ENCODE measurements around the gene GCKR.
"Not testable (repeated sequence)": the region's sequence is repeated elsewhere in the genome, so short reads cannot be mapped to it uniquely, and the experiment has no call there.

The GCKR gene

DNA sequence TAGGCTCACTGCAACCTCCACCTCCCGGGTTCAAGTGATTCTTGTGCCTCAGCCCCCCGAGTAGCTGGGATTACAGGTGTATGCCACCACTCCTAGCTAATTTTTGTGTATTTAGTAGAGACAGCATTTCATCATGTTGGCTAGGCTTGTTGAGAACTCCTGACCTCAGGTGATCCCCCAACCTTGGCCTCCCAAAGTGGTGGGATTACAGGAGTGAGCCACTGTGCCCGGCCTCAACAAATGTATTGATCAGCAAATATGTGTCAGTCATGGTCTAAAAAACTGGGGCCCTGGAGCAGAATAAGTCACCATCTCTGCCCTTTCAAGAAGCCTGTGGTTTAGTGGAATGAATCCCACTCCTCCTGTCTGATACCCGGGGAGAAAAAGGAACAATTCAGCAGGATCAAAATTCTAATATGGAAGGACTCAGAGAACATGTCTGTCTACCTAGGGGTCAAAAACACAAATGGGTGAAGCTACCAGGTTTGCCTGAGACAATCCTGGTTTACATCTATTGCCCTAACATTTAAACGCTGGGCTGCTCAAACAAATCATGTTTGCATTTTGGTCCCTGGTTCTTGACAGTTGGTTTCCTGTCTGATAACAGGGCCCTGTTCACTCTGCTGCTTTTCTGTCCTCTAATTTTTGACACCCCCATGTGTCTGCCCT is 21.6 kb downstream of the GCKR start:
- DNase-seq (ENCODE audit: low read depth in 2 of 2) = no peak

DNA sequence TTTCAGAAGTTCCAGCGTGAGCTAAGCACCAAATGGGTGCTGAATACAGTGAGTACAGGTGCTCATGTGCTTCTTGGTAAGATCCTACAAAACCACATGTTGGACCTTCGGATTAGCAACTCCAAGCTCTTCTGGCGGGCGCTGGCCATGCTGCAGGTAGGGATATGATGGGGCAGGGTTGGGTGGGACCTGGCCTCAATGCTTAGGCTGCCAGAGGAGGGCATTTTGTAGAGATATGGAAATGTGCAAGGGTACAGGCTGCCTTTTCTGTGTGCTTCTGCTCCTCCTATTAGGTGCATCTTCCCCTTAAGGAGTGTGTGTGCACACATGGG is 22.1 kb downstream of the GCKR start:
- no peak for DNase-seq (ENCODE audit: low read depth in 2 of 2)

DNA sequence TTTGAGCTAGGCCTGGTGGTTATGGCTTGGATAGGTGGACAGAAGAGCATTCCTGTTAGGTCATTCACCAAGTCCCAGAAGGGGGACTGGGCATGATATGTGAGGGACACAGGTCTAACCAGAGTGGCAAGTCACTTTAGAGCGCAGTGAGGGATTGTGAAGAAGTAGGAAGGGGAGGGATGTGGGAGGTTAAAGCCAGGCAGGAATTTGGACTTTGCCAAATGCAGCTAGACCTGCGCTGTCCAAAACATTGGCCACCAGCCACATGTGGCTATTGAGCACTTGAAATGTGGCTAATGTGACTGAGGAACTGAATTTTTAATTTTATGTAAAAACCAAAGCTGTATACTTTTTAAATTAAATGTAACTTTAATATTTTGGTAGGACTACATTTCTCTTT is 23.7 kb downstream of the GCKR start:
- DNase-seq (ENCODE audit: low read depth in 2 of 2) = no peak

DNA sequence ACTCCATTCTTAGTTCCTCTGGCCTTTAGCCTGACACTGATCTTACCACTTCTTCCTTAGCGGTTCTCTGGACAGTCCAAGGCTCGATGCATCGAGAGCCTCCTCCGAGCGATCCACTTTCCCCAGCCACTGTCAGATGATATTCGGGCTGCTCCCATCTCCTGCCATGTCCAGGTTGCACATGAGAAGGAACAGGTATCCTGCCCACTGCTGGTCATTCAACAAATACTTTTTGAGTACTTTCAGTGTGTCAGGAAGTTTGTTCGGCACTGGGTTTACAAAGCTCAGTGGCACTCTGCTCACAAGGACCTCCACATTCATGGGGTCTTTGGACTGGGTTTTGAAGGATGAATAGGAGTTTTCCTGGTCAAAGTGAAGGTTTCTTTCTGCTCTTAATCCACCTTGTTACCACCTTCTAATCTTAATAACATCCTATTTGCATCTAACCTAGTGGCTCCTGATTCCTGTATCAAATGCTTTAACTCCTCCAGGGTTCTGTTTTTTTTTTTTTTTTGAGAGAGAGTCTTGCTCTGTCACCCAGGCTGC is 25.8 kb downstream of the GCKR start:
- no peak for DNase-seq (ENCODE audit: low read depth in 2 of 2)

DNA sequence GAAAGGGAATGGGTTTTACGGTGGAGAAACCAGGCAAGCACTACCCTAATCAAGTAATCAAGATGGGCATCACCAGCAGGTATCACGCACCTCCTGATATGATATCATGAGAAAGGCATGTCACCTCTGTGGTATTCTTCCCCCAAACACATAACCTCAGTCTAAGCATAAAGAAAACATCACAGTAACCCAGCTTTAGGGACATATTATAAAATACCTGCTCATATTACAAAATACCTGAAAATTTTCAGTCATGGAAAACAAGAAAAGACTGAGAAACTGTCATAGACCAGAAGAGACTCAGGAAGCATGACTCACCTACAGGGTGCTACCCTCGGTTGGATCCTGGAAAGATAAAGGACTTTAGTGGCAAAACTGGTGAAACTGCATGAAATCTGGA is 30.5 kb downstream of the GCKR start:
- no peak for DNase-seq (ENCODE audit: low read depth in 2 of 2)

DNA sequence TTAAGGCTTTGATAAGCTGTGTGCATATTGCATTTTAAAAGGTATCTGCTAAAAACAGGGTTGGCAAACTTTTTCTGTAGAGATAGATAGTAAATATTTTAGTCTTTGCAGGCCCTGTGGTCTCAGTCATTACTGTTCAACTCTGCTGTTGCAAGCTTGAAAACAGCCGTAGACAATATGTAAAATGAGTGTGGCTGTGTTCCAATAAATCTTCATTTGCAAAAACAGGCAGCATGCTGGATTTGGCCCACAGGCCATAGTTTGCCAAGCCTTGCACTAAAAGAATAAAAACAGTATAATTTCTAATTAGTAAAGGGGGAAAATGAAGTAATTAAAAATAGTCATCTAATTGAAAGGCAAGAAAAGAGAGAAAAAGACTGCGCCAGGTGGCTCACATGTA is 35.3 kb downstream of the GCKR start:
- no peak for DNase-seq (ENCODE audit: low read depth in 2 of 2)

DNA sequence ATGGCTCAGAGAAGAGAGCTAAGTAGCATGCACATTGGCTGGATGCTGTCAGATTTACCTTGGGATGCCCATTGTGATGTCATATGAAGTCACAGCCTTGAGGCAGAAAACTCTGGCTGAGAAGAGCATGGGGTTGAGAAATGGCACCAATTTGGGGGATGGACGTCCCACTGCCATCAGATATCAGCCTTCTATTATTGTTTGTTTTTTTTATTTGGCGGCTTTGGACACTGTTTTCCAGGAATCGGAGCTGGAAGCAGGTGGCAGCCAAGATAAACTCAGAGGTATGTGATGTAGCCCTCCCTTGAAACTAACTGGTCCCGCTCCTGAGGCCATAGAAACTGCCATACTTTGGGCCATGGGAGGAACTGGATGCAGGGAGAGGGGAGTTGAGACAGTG is 40.6 kb downstream of the GCKR start:
- no peak for DNase-seq (ENCODE audit: low read depth in 2 of 2)

DNA sequence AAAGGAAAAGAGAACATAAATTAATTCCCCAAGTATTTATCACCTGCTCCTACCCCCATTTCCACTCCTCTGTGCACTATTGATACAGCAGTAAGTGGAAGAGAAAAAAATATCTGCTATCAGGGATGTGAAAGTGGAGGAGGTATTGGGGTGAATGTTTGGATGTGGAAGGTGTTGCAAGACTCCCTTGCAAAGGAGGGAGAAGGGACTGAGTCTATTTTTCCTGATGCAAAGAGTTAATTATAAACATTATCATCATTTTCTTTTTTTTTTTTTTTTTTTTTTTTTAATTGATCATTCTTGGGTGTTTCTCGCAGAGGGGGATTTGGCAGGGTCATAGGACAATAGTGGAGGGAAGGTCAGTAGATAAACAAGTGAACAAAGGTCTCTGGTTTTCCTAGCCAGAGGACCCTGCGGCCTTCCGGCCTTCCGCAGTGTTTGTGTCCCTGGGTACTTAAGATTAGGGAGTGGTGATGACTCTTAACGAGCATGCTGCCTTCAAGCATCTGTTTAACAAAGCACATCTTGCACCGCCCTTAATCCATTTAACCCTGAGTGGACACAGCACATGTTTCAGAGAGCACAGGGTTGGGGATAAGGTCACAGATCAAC is 42.3 kb downstream of the GCKR start:
- DNase-seq (ENCODE audit: low read depth in 2 of 2) = not testable (repeated sequence)

DNA sequence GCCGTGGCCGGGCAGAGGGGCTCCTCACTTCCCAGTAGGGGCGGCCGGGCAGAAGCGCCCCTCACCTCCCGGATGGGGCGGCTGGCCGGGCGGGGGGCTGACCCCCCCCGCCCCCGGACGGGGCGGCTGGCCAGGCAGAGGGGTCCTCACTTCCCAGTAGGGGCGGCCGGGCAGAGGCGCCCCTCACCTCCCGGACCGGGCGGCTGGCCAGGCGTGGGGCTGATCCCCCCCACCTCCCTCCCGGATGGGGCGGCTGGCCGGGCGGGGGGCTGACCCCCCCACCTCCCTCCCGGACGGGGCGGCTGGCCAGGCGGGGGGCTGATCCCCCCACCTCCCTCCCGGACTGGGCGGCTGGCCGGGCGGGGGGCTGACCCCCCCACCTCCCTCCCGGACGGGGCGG is 43.0 kb downstream of the GCKR start:
- not testable (repeated sequence) for DNase-seq (ENCODE audit: low read depth in 2 of 2)

DNA sequence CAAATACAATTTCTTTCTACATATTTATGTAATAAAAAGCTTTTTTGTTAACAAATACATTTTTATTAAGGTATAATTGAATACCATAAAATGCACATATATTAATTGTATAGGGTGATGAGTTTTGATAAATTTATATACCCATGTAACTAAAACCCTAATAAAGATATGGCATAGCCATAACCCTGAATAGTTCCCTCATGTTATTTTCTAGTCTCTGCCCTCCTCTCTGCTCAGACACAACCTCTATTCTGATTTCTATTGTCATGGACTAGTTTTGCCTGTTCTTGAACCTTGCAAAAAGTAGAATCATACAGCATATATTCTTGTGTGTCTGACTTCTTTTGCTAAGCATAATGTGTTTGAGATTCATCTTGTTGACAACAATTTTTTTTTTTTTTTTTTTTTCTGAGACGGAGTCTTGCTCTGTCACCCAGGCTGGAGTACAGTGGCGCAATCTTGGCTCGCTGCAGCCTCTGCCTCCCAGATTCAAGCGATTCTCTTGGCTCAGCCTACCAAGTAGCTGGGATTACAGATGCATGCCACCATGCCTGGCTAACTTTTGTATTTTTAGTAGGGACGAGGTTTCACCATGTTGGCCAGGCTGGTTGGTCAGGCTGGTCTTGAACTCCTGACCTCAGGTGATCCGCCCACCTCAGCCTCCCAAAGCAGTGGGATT is 47.6 kb downstream of the GCKR start:
- DNase-seq (ENCODE audit: low read depth in 2 of 2) = no peak

DNA sequence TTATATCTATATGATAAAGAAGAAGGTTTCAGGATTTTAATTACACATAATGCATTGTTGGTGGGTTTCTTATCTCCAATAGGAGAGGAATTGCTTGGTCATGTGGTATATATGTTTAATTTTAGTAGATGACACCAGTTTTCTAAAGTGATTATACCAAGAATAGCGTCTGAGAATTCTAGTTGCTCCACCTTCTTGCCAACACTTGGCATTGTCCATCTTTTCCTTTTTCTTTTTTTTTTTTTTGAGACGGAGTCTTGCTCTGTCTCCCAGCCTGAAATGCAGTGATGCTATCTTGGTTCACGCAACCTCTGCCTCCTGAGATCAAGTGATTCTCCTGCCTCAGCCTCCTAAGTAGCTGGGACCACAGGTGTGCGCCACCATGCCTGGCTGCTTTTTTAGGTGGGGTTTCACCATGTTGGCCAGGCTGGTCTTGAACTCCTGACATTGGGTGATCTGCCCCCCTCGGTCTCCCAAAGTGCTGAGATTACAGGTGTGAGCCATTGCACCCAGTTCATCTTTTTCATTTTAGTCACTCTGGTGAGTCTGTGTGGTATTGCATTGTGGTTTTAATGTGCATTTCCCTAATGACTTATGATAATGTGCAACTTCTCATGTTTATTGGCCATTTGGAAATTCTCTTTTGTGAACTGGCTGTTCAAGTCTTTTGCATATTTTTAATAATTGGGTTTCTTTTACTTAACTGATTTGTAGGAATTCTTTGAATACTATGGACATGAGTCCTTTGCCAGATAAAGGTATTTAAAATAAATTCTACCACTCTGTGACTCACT is 48.9 kb downstream of the GCKR start:
- no peak for DNase-seq (ENCODE audit: low read depth in 2 of 2)

DNA sequence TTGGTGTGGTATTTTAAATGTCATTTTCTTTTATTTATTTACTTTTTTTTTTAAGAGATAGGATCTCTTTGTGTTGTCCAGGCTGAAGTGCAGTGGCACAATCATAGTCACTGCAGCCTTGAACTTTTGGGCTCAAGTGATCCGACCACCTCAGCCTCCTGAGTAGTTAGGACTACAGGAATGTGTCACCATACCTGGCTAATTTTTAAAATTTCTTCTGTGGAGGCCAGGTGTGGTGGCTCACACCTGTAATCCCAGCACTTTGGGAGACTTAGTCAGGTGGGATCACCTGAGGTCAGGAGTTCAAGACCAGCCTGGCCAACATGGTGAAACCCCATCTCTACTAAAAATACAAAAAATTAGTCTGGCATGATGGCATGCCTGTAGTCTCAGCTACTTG is 52.7 kb downstream of the GCKR start:
- DNase-seq (ENCODE audit: low read depth in 2 of 2) = no peak

DNA sequence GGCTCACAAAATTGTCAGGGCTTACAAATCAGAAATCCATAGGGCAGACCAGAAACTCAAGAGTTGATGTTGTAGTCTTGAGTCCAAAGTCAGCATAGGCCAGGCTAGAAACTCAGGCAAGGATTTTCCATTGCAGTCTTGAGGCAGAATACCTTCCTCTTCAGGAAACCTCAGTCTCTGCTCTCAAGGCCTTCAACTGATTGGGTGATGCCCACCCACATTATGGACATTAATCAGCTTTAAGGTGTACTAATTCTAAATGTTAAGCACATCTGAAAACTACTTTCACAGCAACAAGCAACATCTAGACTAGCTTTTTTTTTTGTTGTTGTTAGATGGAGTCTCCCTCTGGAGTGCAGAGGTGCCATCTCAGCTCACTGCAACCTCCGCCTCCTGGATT is 54.9 kb downstream of the GCKR start:
- DNase-seq (ENCODE audit: low read depth in 2 of 2) = no peak

DNA sequence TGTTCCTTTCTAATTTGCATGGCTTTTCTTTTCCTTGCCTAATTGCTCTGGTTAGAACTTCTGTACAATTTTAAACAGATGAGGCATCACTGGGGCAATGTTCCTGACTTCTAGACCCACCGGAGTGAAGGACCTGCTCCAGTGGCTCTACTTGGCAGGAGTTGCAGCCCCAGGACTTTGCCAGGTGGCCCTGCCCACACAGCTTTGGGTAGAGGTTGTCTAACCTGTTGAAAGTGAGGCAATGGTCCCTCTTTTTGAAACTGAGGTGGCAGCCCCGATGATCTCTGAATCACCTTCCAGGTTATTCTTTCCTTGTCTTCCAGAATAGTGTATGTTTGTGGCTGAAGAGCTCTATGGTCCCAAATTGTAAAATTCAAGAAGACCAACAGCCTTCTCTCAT is 56.3 kb downstream of the GCKR start:
- no peak for DNase-seq (ENCODE audit: low read depth in 2 of 2)

DNA sequence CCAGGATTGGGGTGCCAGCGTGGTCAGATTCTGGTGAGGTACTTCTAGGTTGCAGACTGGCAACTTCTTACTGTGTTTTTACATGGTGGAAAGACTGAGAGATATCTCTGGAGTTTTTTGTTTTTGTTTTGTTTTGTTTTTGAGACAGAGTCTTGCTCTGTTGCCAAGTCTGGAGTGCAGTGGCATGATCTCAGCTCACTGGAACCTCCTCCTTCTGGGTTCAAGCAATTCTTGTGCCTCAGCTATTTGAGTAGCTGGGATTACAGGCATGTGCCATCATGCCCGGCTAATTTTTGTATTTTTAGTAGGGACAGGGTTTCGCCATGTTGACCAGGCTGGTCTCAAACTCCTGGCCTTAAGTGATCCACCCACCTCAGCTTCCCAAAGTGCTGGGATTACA is 57.8 kb downstream of the GCKR start:
- not testable (repeated sequence) for DNase-seq (ENCODE audit: low read depth in 2 of 2)

DNA sequence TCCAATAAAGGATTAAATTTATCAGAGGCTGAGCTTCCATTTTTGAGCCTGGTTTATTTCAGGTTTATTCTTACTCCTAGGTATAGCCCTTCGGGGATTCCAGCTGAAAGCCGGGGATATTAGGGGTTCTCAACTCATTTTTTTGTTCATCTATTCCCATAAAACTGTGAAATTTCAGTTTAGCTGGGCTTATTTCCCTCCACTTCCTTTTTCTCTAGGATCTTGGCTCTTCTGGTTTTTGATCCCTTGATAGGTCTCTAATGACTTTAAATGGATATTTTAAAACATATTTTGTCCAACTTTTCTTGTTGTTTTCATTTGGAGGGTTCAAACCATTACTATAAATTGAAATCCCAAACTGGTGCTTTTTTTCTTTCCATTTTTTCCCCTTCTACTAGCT is 62.6 kb downstream of the GCKR start:
- DNase-seq (ENCODE audit: low read depth in 2 of 2) = no peak

DNA sequence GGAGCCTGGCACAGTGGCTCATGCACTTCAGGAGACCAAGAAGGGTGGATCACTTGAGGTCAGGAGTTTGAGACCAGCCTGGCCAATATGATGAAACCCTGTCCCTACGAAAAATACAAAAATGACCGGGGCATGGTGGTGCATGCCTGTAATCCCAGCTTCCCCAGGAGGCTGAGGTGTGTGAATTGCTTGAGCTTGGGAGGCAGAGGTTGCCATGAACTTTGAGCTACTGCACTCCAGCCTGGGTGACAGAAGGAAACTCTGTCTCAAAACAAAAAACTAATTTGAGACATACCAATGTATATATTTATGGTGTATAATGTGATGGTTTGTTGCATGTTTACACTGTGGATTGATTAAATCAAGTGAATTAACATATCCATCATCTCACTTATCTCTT is 64.4 kb downstream of the GCKR start:
- no peak for DNase-seq (ENCODE audit: low read depth in 2 of 2)

DNA sequence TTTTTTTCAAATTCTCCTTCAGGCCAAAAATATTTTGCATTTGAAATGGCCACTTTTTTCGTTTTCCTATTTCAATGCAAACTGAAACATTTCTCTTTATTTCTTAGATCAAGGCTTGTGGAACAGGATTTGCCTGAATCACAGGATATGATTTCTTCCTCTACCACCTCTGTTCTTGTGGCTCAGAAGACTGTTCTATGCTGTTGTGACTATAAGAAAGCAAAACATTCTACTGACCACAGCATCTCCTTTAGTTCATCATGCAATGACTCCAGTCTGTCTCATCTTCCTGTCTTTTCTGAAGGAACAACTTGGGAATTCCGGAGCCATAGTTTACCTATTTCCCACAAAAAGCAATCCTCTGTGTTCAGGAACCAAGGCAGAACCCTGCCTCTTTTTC is 70.0 kb downstream of the GCKR start:
- DNase-seq (ENCODE audit: low read depth in 2 of 2) = no peak

DNA sequence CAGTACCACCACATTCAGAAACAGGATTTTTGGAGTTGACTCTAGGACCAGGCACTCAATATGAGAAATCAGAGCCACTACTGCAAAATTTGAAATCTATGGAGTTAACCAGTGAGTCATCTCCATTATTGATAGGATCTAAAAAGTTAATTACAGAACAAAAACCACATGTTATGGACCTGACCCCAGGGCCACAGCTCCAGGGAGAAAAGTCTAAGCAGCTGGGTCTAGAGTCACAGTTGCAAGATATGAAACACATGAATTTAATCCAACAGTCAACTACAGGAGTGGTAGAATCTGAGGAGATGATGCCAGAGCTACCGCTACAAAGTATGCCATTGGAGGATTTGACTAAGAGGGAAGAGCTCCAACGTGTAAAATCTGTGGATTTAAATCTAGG is 72.8 kb downstream of the GCKR start:
- DNase-seq (ENCODE audit: low read depth in 2 of 2) = no peak

DNA sequence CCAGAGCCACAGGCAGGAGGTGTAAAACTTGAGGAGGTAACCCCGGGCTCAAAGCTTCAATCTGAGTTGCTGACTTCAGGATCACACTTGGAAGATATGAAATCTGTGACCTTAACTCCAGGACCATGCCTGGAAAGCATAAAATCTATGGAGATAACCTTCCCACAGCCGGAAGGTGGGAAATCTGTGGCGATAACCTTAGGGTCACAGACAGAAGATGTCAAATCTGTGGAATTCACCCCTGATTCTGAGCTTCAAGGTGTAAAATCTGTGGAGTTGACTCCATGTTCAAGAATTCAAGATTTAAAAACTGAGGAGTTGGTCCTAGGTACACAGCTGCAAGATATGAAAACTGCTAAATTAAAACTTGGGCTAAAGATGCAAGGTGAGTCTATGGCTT is 74.6 kb downstream of the GCKR start:
- DNase-seq (ENCODE audit: low read depth in 2 of 2) = no peak

DNA sequence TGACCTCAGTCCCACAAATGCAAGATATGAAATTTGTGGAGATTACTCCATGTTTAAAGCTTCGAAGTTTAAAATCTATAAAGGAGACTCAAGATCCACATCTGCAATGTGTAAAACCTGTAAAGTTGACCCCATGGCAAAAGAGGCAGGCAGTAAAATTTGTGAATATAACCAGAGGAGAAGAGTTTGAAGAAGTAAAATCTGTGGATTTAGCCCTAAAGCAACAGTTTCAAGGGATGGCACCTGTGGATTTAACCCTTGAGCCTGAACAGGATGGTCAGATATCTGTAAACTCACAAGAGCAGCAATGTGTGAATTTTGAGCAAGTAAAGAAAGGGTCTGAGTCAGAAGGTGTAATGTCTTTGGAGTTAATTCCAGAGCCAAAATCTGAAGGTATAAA is 75.0 kb downstream of the GCKR start:
- DNase-seq (ENCODE audit: low read depth in 2 of 2) = no peak

DNA sequence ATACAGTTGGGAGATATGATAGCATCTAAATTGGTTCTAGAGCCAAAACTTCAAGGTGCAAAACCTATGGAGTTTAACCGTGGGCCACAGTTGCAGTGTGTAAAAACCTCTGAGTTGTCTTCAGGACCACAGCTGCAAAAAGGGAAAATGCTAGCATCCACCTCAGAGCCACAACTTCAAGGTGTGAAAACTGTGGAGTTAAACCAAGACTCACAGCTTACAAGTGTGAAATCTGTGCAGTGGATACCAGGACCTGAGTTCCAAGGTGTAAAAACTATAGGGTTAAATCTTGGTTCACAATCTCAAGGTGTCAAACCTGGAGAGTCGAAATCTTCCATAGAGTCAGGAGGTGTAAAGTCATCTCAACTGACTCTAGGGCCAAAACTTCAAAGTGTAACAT is 75.8 kb downstream of the GCKR start:
- no peak for DNase-seq (ENCODE audit: low read depth in 2 of 2)

Data from stimulated activated CD8-positive, alpha-beta memory T cell treated with anti-CD3 and anti-CD28 coated beads, Interleukin-2, amount 100 ng/mL, for 1 hour (primary cell).